Endodermal cell (in vitro differentiated cells): ENCODE measurements around the gene FLAD1. TPM values are rescaled to one million over a fixed set of nuclear protein-coding genes. Genes with fewer than 3 reads are reported as not detected.

Source experiments
- DNase-seq: peaks from one replicate; pipeline ENCODE4 v3.0.0-alpha.2; 2017
- H3K27ac ChIP-seq: 2 replicates; pipeline ENCODE4 v1.5.1; 2013; ENCODE audit warnings: mild to moderate bottlenecking, low read depth, low read length, moderate library complexity
- H3K27me3 ChIP-seq: 2 replicates; pipeline ENCODE4 v1.6.1; 2013; ENCODE audit warnings: mild to moderate bottlenecking, low read length, moderate library complexity; ENCODE audit not compliant: insufficient read depth, control insufficient read depth, poor library complexity, severe bottlenecking
- H3K36me3 ChIP-seq: 2 replicates; pipeline ENCODE4 v1.7.0; 2013; ENCODE audit warnings: mild to moderate bottlenecking, low read length, moderate library complexity; ENCODE audit not compliant: control insufficient read depth, insufficient read depth
- H3K4me1 ChIP-seq: one replicate; pipeline ENCODE4 v1.7.0; 2013; ENCODE audit warnings: low read length; ENCODE audit not compliant: control insufficient read depth, insufficient read depth
- H3K4me3 ChIP-seq: 2 replicates; pipeline ENCODE4 v1.5.1; 2013; ENCODE audit warnings: mild to moderate bottlenecking, low read length, moderate library complexity
- H3K9ac ChIP-seq: 2 replicates; pipeline ENCODE4 v1.6.1; 2013; ENCODE audit warnings: mild to moderate bottlenecking, low read length, moderate library complexity; ENCODE audit not compliant: poor library complexity, severe bottlenecking; ENCODE audit errors: extremely low read depth
- H3K9me3 ChIP-seq: 2 replicates; pipeline ENCODE4 v1.6.1; 2013; ENCODE audit warnings: mild to moderate bottlenecking, low read length, moderate library complexity; ENCODE audit not compliant: control insufficient read depth
- H3K27ac Mint-ChIP-seq: 2 replicates; pipeline ENCODE4 v1.8.0; 2020; ENCODE audit warnings: mixed read lengths
- H3K27me3 Mint-ChIP-seq: 2 replicates; pipeline ENCODE4 v1.8.0; 2021; ENCODE audit warnings: mild to moderate bottlenecking, mixed read lengths; ENCODE audit not compliant: insufficient read depth
- H3K36me3 Mint-ChIP-seq: 2 replicates; pipeline ENCODE4 v1.8.0; 2020; ENCODE audit warnings: low read depth, mixed read lengths
- H3K4me1 Mint-ChIP-seq: 2 replicates; pipeline ENCODE4 v1.8.0; 2020; ENCODE audit warnings: mixed read lengths
- H3K4me3 Mint-ChIP-seq: 2 replicates; pipeline ENCODE4 v1.8.0; 2020; ENCODE audit warnings: mild to moderate bottlenecking, moderate library complexity, mixed read lengths
- H3K9me3 Mint-ChIP-seq: 2 replicates; pipeline ENCODE4 v1.8.0; 2020; ENCODE audit warnings: mild to moderate bottlenecking, mixed read lengths
- WGBS, 2 experiments: methylation state at CpG; one replicate each; pipeline versions ENCODE4 v1.1.5 to v1.1.7; 2013; ENCODE audit warnings: missing lambda C conversion rate in 2 of 2, mixed read lengths in 1 of 2; ENCODE audit not compliant: insufficient coverage in 1 of 2, insufficient read length in 1 of 2; 5-methylcytosine and 5-hydroxymethylcytosine counted together
- total RNA-seq, 2 donors: library from RNA; stranded (reverse); fragmentation: NEBNext Ultra II Directional in 1 of 2; extraction: Animal tissue kit (Norgen Biotek cat#: 25700) in 1 of 2; gene quantifications; 2 replicates in 1 of 2; 3 replicates in 1 of 2; pipeline ENCODE4 v1.2.1, GENCODE V29; 2021
- TF ChIP-seq, protein P1 (sequence below): fragments of 200-600 bp; sonication (generic); conservative IDR thresholded peaks from 2 replicates; pipeline ENCODE4 v1.5.0; 2021; ENCODE audit warnings: antibody characterized with exemption, mild to moderate bottlenecking

Gene FLAD1
- total RNA-seq, 2 donors from 2014 or later: 61.9 to 65.0 TPM

DNA sequence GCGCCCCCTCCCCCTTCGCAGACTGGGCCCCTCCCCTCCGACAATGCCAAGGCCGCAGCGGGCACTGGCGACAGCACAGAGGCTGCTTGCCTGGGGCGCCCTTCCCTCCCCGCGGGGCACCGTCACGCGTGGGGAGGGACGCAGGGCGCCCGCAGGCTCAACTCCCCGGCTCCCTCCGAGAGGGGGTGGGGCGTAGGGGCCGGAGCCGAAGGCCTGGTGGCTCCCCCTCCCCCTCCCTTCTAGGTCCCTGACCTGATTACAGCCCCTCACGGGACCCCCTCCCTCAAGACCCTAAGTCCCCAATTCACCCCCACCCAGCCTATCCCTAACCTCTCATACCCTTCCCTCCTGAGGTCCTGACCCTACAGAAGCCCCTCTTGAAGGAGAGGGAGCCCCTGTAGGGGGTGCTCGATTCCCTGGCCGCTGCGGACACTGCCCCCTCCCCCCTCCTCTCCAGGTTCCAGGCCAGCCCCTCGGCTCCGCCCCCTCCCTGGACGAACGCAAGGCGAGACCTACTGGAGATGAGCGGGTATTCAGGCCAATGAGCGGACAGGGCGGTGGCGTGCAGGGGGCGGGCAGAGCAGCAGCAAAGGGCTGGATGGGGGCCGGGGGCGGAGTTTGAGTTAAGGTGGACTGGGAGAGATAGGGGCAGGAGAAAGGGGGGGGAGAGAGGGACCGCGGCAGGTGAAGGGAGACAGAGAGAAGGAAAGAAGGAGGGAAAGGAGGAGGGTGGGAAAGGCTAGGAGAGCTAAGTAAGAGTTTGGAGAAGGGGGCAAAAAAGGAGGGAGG lies 18.7 kb downstream of the FLAD1 start:
- Mint-ChIP-seq H3K36me3 (no peaks in the 10 kb centered on the region), H3K9me3 (no peaks in the 10 kb centered on the region), H3K4me3 (peak overlapping the region; percentile 93), H3K27ac (peak overlapping the region; percentile 85), H3K27me3 (peaks cover 6% of the 10 kb centered on the region), H3K4me1 (peaks cover 14% of the 10 kb centered on the region)
- TF ChIP-seq, protein P1, sequence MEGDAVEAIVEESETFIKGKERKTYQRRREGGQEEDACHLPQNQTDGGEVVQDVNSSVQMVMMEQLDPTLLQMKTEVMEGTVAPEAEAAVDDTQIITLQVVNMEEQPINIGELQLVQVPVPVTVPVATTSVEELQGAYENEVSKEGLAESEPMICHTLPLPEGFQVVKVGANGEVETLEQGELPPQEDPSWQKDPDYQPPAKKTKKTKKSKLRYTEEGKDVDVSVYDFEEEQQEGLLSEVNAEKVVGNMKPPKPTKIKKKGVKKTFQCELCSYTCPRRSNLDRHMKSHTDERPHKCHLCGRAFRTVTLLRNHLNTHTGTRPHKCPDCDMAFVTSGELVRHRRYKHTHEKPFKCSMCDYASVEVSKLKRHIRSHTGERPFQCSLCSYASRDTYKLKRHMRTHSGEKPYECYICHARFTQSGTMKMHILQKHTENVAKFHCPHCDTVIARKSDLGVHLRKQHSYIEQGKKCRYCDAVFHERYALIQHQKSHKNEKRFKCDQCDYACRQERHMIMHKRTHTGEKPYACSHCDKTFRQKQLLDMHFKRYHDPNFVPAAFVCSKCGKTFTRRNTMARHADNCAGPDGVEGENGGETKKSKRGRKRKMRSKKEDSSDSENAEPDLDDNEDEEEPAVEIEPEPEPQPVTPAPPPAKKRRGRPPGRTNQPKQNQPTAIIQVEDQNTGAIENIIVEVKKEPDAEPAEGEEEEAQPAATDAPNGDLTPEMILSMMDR: peak; percentile 56
- Histone ChIP-seq H3K36me3 (no peaks in the 10 kb centered on the region), H3K9ac (peak overlapping the region; percentile 57), H3K4me1 (peaks cover 9% of the 10 kb centered on the region), H3K27me3 (no peaks in the 10 kb centered on the region), H3K27ac (peak overlapping the region; percentile 91), H3K9me3 (no peaks in the 10 kb centered on the region), H3K4me3 (peak overlapping the region; percentile 86)
- peak; percentile 100 for DNase-seq
- WGBS, 2 experiments: 0% methylated on average over 38 of the region's 38 CpGs; no CpG with 5 or more reads in 1 of the 2 experiments

DNA sequence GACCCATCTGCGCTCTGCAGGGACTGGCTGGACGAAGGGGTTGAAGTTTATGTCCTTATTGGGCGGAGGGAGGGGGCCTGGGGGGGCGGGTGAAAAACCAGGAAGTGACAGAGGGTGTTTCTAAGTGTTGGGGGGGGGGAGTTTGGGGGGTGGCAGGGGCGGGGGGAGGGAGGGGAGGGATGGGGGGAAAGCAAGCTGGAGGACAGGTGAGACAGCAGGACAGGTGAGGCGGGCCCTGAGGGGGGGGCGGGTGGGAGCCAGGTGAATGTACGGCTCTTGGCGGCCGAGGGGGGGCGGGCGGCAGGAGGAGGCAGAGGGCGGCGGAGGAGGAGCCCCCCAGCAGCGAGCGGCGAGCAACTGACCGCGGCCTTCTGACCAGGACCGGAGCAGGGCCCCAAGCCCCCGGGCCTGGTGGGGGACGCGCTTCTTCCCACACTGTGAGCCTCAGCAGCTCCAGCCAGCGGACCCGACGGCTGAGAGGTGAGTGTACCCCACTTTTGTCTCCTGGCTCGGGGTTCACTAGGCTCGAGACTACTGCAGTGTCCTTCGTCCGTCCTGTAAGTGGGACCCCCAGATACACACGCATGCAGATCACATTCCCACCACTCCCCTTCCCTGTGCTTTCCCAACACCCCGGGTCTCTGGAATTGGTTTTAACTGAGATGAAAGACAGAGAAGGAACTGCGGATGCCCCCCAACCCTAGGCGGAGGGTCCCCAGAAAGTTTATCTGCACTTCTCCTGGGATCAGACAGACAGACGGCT lies 19.5 kb downstream of the FLAD1 start, which contains the start of gene ZBTB7B:
Gene ZBTB7B, plus strand, starts transcription at position 339 of the 763 bp plus-strand sequence. CDS start 11,859 bp downstream, outside the sequence.
- Mint-ChIP-seq H3K36me3 (no peaks in the 10 kb centered on the region), H3K9me3 (no peaks in the 10 kb centered on the region), H3K4me3 (peak within 1 kb of the TSS; percentile 93), H3K27me3 (peaks cover 3% of the 10 kb centered on the region), H3K27ac (peak within 1 kb of the TSS; percentile 88), H3K4me1 (peaks cover 14% of the 10 kb centered on the region)
- Histone ChIP-seq H3K36me3 (no peaks in the 10 kb centered on the region), H3K9me3 (no peaks in the 10 kb centered on the region), H3K4me1 (peaks cover 9% of the 10 kb centered on the region), H3K4me3 (peak within 1 kb of the TSS; percentile 93), H3K27ac (peak within 1 kb of the TSS; percentile 91), H3K27me3 (no peaks in the 10 kb centered on the region), H3K9ac (peak within 1 kb of the TSS; percentile 57)
- WGBS, 2 experiments: 1% methylated on average over 18 to 28 of the region's 35 CpGs
- TF ChIP-seq, protein P1: no peak
- DNase-seq: peak; percentile 77

DNA sequence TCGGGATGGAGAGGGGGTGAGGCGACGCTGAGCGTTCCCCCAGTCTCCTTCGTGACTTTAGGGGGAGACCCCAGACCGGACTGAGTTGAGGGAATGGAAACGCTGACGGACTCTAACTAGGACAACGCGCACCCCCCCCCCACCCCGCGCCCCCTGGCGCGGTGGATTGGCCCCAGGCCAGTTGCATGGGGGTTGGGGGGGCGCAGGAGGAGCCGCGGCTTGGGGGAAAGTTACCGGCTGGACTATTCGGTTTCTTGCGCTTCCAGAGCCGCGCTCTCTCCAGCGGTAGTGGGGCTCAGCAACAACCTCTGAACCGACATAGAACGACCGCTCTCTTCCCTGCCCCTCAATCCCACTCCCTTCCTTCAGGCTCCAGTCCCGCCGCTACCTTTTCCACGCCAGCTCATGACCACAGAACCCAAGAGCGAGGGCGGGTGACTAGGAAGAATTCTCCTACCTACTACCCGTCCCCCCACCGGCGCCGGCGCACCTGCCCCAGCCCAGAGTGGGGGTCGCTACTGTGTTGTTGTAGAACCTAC lies 20.2 kb downstream of the FLAD1 start:
- Mint-ChIP-seq H3K27me3 (peaks cover 3% of the 10 kb centered on the region), H3K27ac (peak overlapping the region; percentile 88), H3K36me3 (no peaks in the 10 kb centered on the region), H3K9me3 (no peaks in the 10 kb centered on the region), H3K4me1 (peaks cover 13% of the 10 kb centered on the region), H3K4me3 (peak overlapping the region; percentile 93)
- H3K4me1 ChIP-seq: peaks cover 9% of the 10 kb centered on the region
- H3K4me3 ChIP-seq: peak overlapping the region; percentile 93
- peak overlapping the region; percentile 53 for H3K9ac ChIP-seq
- H3K36me3 ChIP-seq: no peaks in the 10 kb centered on the region
- whole genome bisulfite sequencing, 2 experiments: 0% methylated on average over 16 to 36 of the region's 37 CpGs
- TF ChIP-seq, protein P1: no peak
- no peak overlapping the region for H3K27ac ChIP-seq
- no peaks in the 10 kb centered on the region for H3K27me3 ChIP-seq
- DNase-seq: peak; percentile 81
- H3K9me3 ChIP-seq: no peaks in the 10 kb centered on the region
